IMR-90 (cell line): ENCODE data around the gene CCDC32. TPM values are rescaled to one million over a fixed set of nuclear protein-coding genes. Genes with fewer than 3 reads are reported as not detected.

Source experiments
- ATAC-seq: fragments of 200-7000 bp; cut with Tn5 transposase; 2 replicates; pipeline ENCODE4 v1.9.1; 2020; ENCODE audit warnings: low read depth, mild to moderate bottlenecking, moderate library complexity
- BruUV-seq: library from RNA; stranded (reverse); fragments of 400-500 nt; replicated peaks from 2 replicates; lab custom pipeline; 2021; lab: Mats Ljungman, UMichigan
- CTCF ChIA-PET: fragments of 300-600 bp; formaldehyde crosslinking; extraction: SDS; loops from one replicate; lab custom pipeline; 2021; ENCODE audit warnings: antibody characterized with exemption; lab: Yijun Ruan, JAX
- POLR2A ChIA-PET: fragments of 300-600 bp; sonication (Branson Sonifier 250); formaldehyde crosslinking; loops from one replicate; lab custom pipeline; 2022; ENCODE audit warnings: antibody characterized with exemption; ENCODE audit not compliant: unreplicated experiment; lab: Charles Lee
- DNase-seq: peaks from one replicate; pipeline ENCODE4 v3.0.0; 2013
- H2AFZ ChIP-seq: replicated peaks from 2 replicates; pipeline ENCODE3; 2013; ENCODE audit warnings: low read length, mild to moderate bottlenecking; ENCODE audit not compliant: poor library complexity
- H2AK5ac ChIP-seq: 2 replicates; pipeline ENCODE4 v1.6.1; 2013; ENCODE audit warnings: low read depth, low read length, inconsistent platforms
- H2AK9ac ChIP-seq: replicated peaks from 2 replicates; pipeline ENCODE3; 2013; ENCODE audit warnings: mild to moderate bottlenecking, low read depth, low read length, moderate library complexity; ENCODE audit not compliant: poor library complexity
- H2BK120ac ChIP-seq: 2 replicates; pipeline ENCODE4 v1.6.1; 2013; ENCODE audit warnings: low read depth, low read length, inconsistent platforms
- H2BK15ac ChIP-seq: 3 replicates; pipeline ENCODE4 v1.6.1; 2013; ENCODE audit warnings: low read depth, low read length, inconsistent platforms
- H2BK20ac ChIP-seq: 2 replicates; pipeline ENCODE4 v1.6.1; 2013; ENCODE audit warnings: low read depth, mild to moderate bottlenecking, inconsistent platforms, low read length, moderate library complexity
- H2BK5ac ChIP-seq: 2 replicates; pipeline ENCODE4 v1.6.1; 2013; ENCODE audit warnings: mild to moderate bottlenecking, low read depth, low read length, inconsistent platforms; ENCODE audit not compliant: poor library complexity, severe bottlenecking
- H3K14ac ChIP-seq: replicated peaks from 2 replicates; pipeline ENCODE4 v1.6.1; 2013; ENCODE audit warnings: low read depth, low read length, inconsistent platforms
- H3K18ac ChIP-seq: 2 replicates; pipeline ENCODE4 v1.6.1; 2013; ENCODE audit warnings: low read depth, low read length, control low read depth
- H3K23ac ChIP-seq: 2 replicates; pipeline ENCODE4 v1.6.1; 2013; ENCODE audit warnings: low read depth, low read length, inconsistent platforms
- H3K27ac ChIP-seq: 2 replicates; pipeline ENCODE4 v1.5.1; 2013; ENCODE audit warnings: mild to moderate bottlenecking, control low read depth, low read length; ENCODE audit not compliant: insufficient read depth
- H3K27me3 ChIP-seq: 2 replicates; pipeline ENCODE4 v1.6.1; 2013; ENCODE audit warnings: low read length; ENCODE audit not compliant: control insufficient read depth, insufficient read depth
- H3K36me3 ChIP-seq: 2 replicates; pipeline ENCODE4 v1.6.1; 2013; ENCODE audit warnings: low read length, mixed read lengths; ENCODE audit not compliant: control insufficient read depth, insufficient read depth
- H3K4ac ChIP-seq: 2 replicates; pipeline ENCODE4 v1.6.1; 2013; ENCODE audit warnings: low read depth, low read length, inconsistent platforms
- H3K4me1 ChIP-seq: 2 replicates; pipeline ENCODE4 v1.6.1; 2013; ENCODE audit warnings: low read length, mixed read lengths; ENCODE audit not compliant: control insufficient read depth, insufficient read depth
- H3K4me2 ChIP-seq: 2 replicates; pipeline ENCODE4 v1.6.1; 2013; ENCODE audit warnings: low read depth, mild to moderate bottlenecking, control low read depth, low read length, moderate library complexity
- H3K4me3 ChIP-seq: 2 replicates; pipeline ENCODE4 v1.5.1; 2013; ENCODE audit warnings: low read depth, mild to moderate bottlenecking, control low read depth, low read length, moderate library complexity; ENCODE audit not compliant: insufficient read depth
- H3K56ac ChIP-seq: 2 replicates; pipeline ENCODE4 v1.6.1; 2013; ENCODE audit warnings: low read length, inconsistent platforms; ENCODE audit not compliant: insufficient read depth; ENCODE audit errors: extremely low read depth
- H3K79me1 ChIP-seq, 2 experiments: 2 replicates each; pipeline ENCODE4 v1.6.1; 2013; ENCODE audit warnings: low read length in 2 of 2, inconsistent platforms in 1 of 2, low read depth in 1 of 2
- H3K9ac ChIP-seq: 2 replicates; pipeline ENCODE4 v1.6.1; 2013; ENCODE audit warnings: low read depth, low read length, control low read depth
- H3K9me1 ChIP-seq: 2 replicates; pipeline ENCODE4 v1.6.1; 2013; ENCODE audit warnings: low read length, inconsistent platforms; ENCODE audit not compliant: insufficient read depth
- H3K9me3 ChIP-seq: 2 replicates; pipeline ENCODE4 v1.6.1; 2013; ENCODE audit warnings: low read length; ENCODE audit not compliant: control insufficient read depth, insufficient read depth
- H4K20me1 ChIP-seq: 2 replicates; pipeline ENCODE4 v1.6.1; 2013; ENCODE audit warnings: low read length, inconsistent platforms; ENCODE audit not compliant: insufficient read depth
- H4K5ac ChIP-seq: 2 replicates; pipeline ENCODE4 v1.6.1; 2013; ENCODE audit warnings: mild to moderate bottlenecking, low read depth, low read length, control low read depth
- H4K8ac ChIP-seq, 2 experiments: 2 replicates each; pipeline ENCODE4 v1.6.1; 2013; ENCODE audit warnings: low read depth in 2 of 2, low read length in 2 of 2, control low read depth in 1 of 2, inconsistent platforms in 1 of 2
- H4K91ac ChIP-seq: 2 replicates; pipeline ENCODE4 v1.6.1; 2013; ENCODE audit warnings: low read depth, low read length, inconsistent platforms; ENCODE audit not compliant: insufficient read depth
- BHLHE40 ChIP-seq: fragments of 150-350 bp; IDR thresholded peaks from 2 replicates; pipeline ENCODE4 v1.6.1; 2016; ENCODE audit warnings: mild to moderate bottlenecking, low read depth, low read length
- ELK1 ChIP-seq: fragments of 150-350 bp; IDR thresholded peaks from 2 replicates; pipeline ENCODE4 v1.6.1; 2016; ENCODE audit warnings: low read depth, mild to moderate bottlenecking, low read length, moderate library complexity, borderline replicate concordance
- FOS ChIP-seq: fragments of 150-350 bp; IDR thresholded peaks from 2 replicates; pipeline ENCODE4 v1.6.1; 2016; ENCODE audit warnings: low read depth, low read length
- MXI1 ChIP-seq: IDR thresholded peaks from 2 replicates; pipeline ENCODE4 v1.6.1; 2012; ENCODE audit warnings: low read depth, mild to moderate bottlenecking, low read length, moderate library complexity, borderline replicate concordance
- SMC3 ChIP-seq: fragments of 150-350 bp; IDR thresholded peaks from 2 replicates; pipeline ENCODE4 v1.6.1; 2016; ENCODE audit warnings: low read depth, mild to moderate bottlenecking, antibody characterized with exemption, low read length, moderate library complexity
- WGBS, 2 experiments: methylation state at CpG; one replicate each; pipeline versions ENCODE4 v1.1.5 to v1.1.7; 2013; ENCODE audit warnings: missing lambda C conversion rate in 2 of 2; ENCODE audit not compliant: insufficient read length in 1 of 2; ENCODE audit errors: extremely low coverage in 2 of 2; 5-methylcytosine and 5-hydroxymethylcytosine counted together
- dilution Hi-C: fragments of 300-500 bp; cut with HindIII; formaldehyde crosslinking; loops from one replicate; pipeline ENCODE4 v1.14.3; 2018; ENCODE audit warnings: low sequenced_read_pairs; ENCODE audit not compliant: unreplicated experiment
- in situ Hi-C: fragments of 300-500 bp; cut with MboI; formaldehyde crosslinking; loops from 3 replicates; pipeline ENCODE4 v1.14.3; 2019; ENCODE audit warnings: low sequenced_read_pairs, inconsistent platforms, mixed read lengths
- intact Hi-C: fragments of 100-400 bp; cut with micrococcal nuclease; formaldehyde crosslinking; loops from 2 replicates; pipeline ENCODE4 v1.10.0; 2022
- polyA plus RNA-seq, 3 experiments: library from polyadenylated mRNA; depleted of rRNA; stranded (reverse); fragments of >200 nt; gene quantifications; 2 replicates each; pipeline ENCODE4 v1.2.3, GENCODE V29; 2012; ENCODE audit warnings: low replicate concordance in 1 of 3
- total RNA-seq: library from RNA; depleted of rRNA; stranded (reverse); fragments of >200 nt; gene quantifications from 2 replicates; pipeline ENCODE4 v1.2.3, GENCODE V29; 2012

The CCDC32 gene
- total and polyA plus RNA-seq, 2 of the 4 experiments (the other 2 are of a cell fraction): 14.8 to 15.1 TPM

DNA sequence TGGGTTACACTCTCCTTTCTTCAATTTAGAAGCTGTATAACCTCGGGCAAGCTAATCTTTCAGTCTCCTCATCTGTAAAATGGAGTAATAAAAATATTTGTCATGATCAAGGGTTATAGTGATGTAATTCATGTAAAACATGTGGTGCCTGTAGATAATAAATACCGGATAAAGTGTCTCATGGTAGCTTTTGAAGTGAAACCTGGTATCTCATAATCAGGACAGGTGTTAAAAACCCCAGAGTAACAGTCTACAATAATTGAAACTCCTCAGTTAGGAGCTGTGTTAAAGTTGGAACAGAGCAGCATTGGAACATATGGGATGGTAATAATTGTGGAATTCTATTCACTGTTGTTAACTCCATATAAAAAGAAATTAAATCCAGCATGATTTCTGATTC is 28.3 kb upstream of the CCDC32 start (continued):
- TF ChIP-seq MXI1 (no peak), SMC3 (no peak)

GRCh38 chr15:40591389-40591788 is 26.5 kb upstream of the CCDC32 start:
- H4K91ac ChIP-seq: no peak overlapping the region
- no peaks in the 10 kb centered on the region for H3K9me1 ChIP-seq
- H3K4me3 ChIP-seq: no peak overlapping the region
- H3K9me3 ChIP-seq: no peaks in the 10 kb centered on the region
- no peak overlapping the region for H3K18ac ChIP-seq
- DNase-seq (no peak), ATAC-seq (no peak)
- no peaks in the 10 kb centered on the region for H3K4me1 ChIP-seq
- no peak overlapping the region for H2BK120ac ChIP-seq
- TF ChIP-seq ELK1 (no peak), FOS (no peak), SMC3 (no peak), BHLHE40 (no peak)
- H3K36me3 ChIP-seq: no peaks in the 10 kb centered on the region
- no peaks in the 10 kb centered on the region for H3K27me3 ChIP-seq
- CTCF ChIA-PET: interaction anchor here (0.5 kb wide), 1 partner anchor 128 kb away, joined by 3 read pairs; no protein-coding TSS in a partner anchor
- POLR2A ChIA-PET: no interaction called here
- H3K56ac ChIP-seq: no peak overlapping the region
- H3K4ac ChIP-seq: no peak overlapping the region
- intact Hi-C loops: loop anchor here (2.0 kb wide), 1 partner anchor 73 kb away; no protein-coding TSS in a partner anchor
- H4K20me1 ChIP-seq: no peaks in the 10 kb centered on the region
- in situ Hi-C loops: no loop called here
- H3K27ac ChIP-seq: no peak overlapping the region
- H4K5ac ChIP-seq: no peak overlapping the region
- H2BK15ac ChIP-seq: no peak overlapping the region
- H3K9ac ChIP-seq: no peak overlapping the region
- 54% methylated on average over 4 of the region's 8 CpGs; no CpG with 5 or more reads in 1 of the 2 experiments for WGBS, 2 experiments
- BruUV-seq: no TSS peak
- H3K4me2 ChIP-seq: no peak overlapping the region
- no peak overlapping the region for H3K23ac ChIP-seq
- dilution Hi-C loops: no loop called here
- H2AFZ ChIP-seq: no peak overlapping the region
- H2AK5ac ChIP-seq: no peak overlapping the region
- peaks cover 0 to 10% of the 10 kb centered on the region in 2 experiments; a peak in 3 of 4 replicates for H3K79me1 ChIP-seq
- H2BK5ac ChIP-seq: no peak overlapping the region
- H3K14ac ChIP-seq: no peak overlapping the region
- H4K8ac ChIP-seq: no peak overlapping the region
- no peak overlapping the region for H2BK20ac ChIP-seq
- peak overlapping the region; percentile 50 for H2AK9ac ChIP-seq
